ENCODE results near the gene KIAA0513.

Gene KIAA0513

GRCh38 chr16:85104821-85105391 is 77.3 kb downstream of the KIAA0513 start:
- TF ChIP-seq EZH2phosphoT487 (IDR thresholded peaks at IDR 0.05; ENCODE audit: borderline replicate concordance) = no peak
- TF ChIP-seq CTCF (conservative IDR thresholded peaks at IDR 0.05; ENCODE audit: low read length) = no peak
- H3K36me3 ChIP-seq (ENCODE audit: insufficient read depth, low read length) = no peaks in the 10 kb centered on the region
- H2AFZ ChIP-seq (ENCODE audit: low read length) = peak overlapping the region; percentile 97
- H3K4me2 ChIP-seq (ENCODE audit: low read depth, low read length, poor library complexity, severe bottlenecking) = peak overlapping the region; percentile 44
- H3K79me2 ChIP-seq (ENCODE audit: insufficient read depth, low read length) = no peaks in the 10 kb centered on the region
- no peaks in the 10 kb centered on the region for H3K27me3 ChIP-seq (ENCODE audit: insufficient read depth, low read length, poor library complexity, severe bottlenecking)
- H3K4me1 ChIP-seq (ENCODE audit: insufficient read depth, low read length, poor library complexity, severe bottlenecking) = peaks cover 15% of the 10 kb centered on the region
- H4K20me1 ChIP-seq (ENCODE audit: insufficient read depth, low read length, poor library complexity, severe bottlenecking) = no peaks in the 10 kb centered on the region
- H3K9ac ChIP-seq (ENCODE audit: low read depth, low read length, poor library complexity, severe bottlenecking) = peak overlapping the region; percentile 42
- H3K4me3 ChIP-seq (ENCODE audit: low read length, poor library complexity, severe bottlenecking) = peak overlapping the region; percentile 13
- no peaks in the 10 kb centered on the region for H3F3A ChIP-seq (ENCODE audit: low read depth)
- no peaks in the 10 kb centered on the region for H3K9me3 ChIP-seq (ENCODE audit: insufficient read depth, low read depth, low read length)
- no peaks in the 10 kb centered on the region for H3K9me2 ChIP-seq (replicated peaks; ENCODE audit: low read depth, low read length)

- H3K36me3 ChIP-seq (ENCODE audit: insufficient read depth, low read length) = no peaks in the 10 kb centered on the region
- H4K20me1 ChIP-seq (ENCODE audit: insufficient read depth, low read length, poor library complexity, severe bottlenecking) = no peaks in the 10 kb centered on the region
- H2AFZ ChIP-seq (ENCODE audit: low read length) = no peak overlapping the region
- peaks cover 15% of the 10 kb centered on the region for H3K4me1 ChIP-seq (ENCODE audit: insufficient read depth, low read length, poor library complexity, severe bottlenecking)
- no peaks in the 10 kb centered on the region for H3K9me3 ChIP-seq (ENCODE audit: insufficient read depth, low read depth, low read length)
- TF ChIP-seq CTCF (conservative IDR thresholded peaks at IDR 0.05; ENCODE audit: low read length) (no peak), EZH2phosphoT487 (IDR thresholded peaks at IDR 0.05; ENCODE audit: borderline replicate concordance) (no peak)
- no peak overlapping the region for H3K4me3 ChIP-seq (ENCODE audit: low read length, poor library complexity, severe bottlenecking)
- H3F3A ChIP-seq (ENCODE audit: low read depth) = no peaks in the 10 kb centered on the region
- H3K9ac ChIP-seq (ENCODE audit: low read depth, low read length, poor library complexity, severe bottlenecking) = peak overlapping the region; percentile 42
- no peaks in the 10 kb centered on the region for H3K27me3 ChIP-seq (ENCODE audit: insufficient read depth, low read length, poor library complexity, severe bottlenecking)
- no peaks in the 10 kb centered on the region for H3K79me2 ChIP-seq (ENCODE audit: insufficient read depth, low read length)
- H3K4me2 ChIP-seq (ENCODE audit: low read depth, low read length, poor library complexity, severe bottlenecking) = peak overlapping the region; percentile 44
- no peaks in the 10 kb centered on the region for H3K9me2 ChIP-seq (replicated peaks; ENCODE audit: low read depth, low read length)
Measured at GRCh38 chr16:85105475-85105874, 77.9 kb downstream of the KIAA0513 start.

GRCh38 chr16:85107083-85107482 is 79.5 kb downstream of the KIAA0513 start:
- H3K27me3 ChIP-seq (ENCODE audit: insufficient read depth, low read length, poor library complexity, severe bottlenecking) = no peaks in the 10 kb centered on the region
- H3K36me3 ChIP-seq (ENCODE audit: insufficient read depth, low read length) = no peaks in the 10 kb centered on the region
- no peaks in the 10 kb centered on the region for H3K9me3 ChIP-seq (ENCODE audit: insufficient read depth, low read depth, low read length)
- H3F3A ChIP-seq (ENCODE audit: low read depth) = no peaks in the 10 kb centered on the region
- no peak overlapping the region for H3K4me3 ChIP-seq (ENCODE audit: low read length, poor library complexity, severe bottlenecking)
- H3K79me2 ChIP-seq (ENCODE audit: insufficient read depth, low read length) = no peaks in the 10 kb centered on the region
- H4K20me1 ChIP-seq (ENCODE audit: insufficient read depth, low read length, poor library complexity, severe bottlenecking) = no peaks in the 10 kb centered on the region
- H2AFZ ChIP-seq (ENCODE audit: low read length) = no peak overlapping the region
- H3K9me2 ChIP-seq (replicated peaks; ENCODE audit: low read depth, low read length) = no peaks in the 10 kb centered on the region
- H3K4me2 ChIP-seq (ENCODE audit: low read depth, low read length, poor library complexity, severe bottlenecking) = no peak overlapping the region
- H3K4me1 ChIP-seq (ENCODE audit: insufficient read depth, low read length, poor library complexity, severe bottlenecking) = peaks cover 15% of the 10 kb centered on the region
- no peak for TF ChIP-seq EZH2phosphoT487 (IDR thresholded peaks at IDR 0.05; ENCODE audit: borderline replicate concordance)
- H3K9ac ChIP-seq (ENCODE audit: low read depth, low read length, poor library complexity, severe bottlenecking) = no peak overlapping the region

GRCh38 chr16:85107532-85107931 is 79.9 kb downstream of the KIAA0513 start:
- peaks cover 15% of the 10 kb centered on the region for H3K4me1 ChIP-seq (ENCODE audit: insufficient read depth, low read length, poor library complexity, severe bottlenecking)
- H2AFZ ChIP-seq (ENCODE audit: low read length) = no peak overlapping the region
- no peaks in the 10 kb centered on the region for H3K9me3 ChIP-seq (ENCODE audit: insufficient read depth, low read depth, low read length)
- H4K20me1 ChIP-seq (ENCODE audit: insufficient read depth, low read length, poor library complexity, severe bottlenecking) = no peaks in the 10 kb centered on the region
- no peaks in the 10 kb centered on the region for H3K36me3 ChIP-seq (ENCODE audit: insufficient read depth, low read length)
- H3K9me2 ChIP-seq (replicated peaks; ENCODE audit: low read depth, low read length) = no peaks in the 10 kb centered on the region
- no peak overlapping the region for H3K4me3 ChIP-seq (ENCODE audit: low read length, poor library complexity, severe bottlenecking)
- no peaks in the 10 kb centered on the region for H3K27me3 ChIP-seq (ENCODE audit: insufficient read depth, low read length, poor library complexity, severe bottlenecking)
- H3K4me2 ChIP-seq (ENCODE audit: low read depth, low read length, poor library complexity, severe bottlenecking) = no peak overlapping the region
- TF ChIP-seq CTCF (conservative IDR thresholded peaks at IDR 0.05; ENCODE audit: low read length) (no peak), EZH2phosphoT487 (IDR thresholded peaks at IDR 0.05; ENCODE audit: borderline replicate concordance) (no peak)
- no peak overlapping the region for H3K9ac ChIP-seq (ENCODE audit: low read depth, low read length, poor library complexity, severe bottlenecking)
- no peaks in the 10 kb centered on the region for H3F3A ChIP-seq (ENCODE audit: low read depth)
- H3K79me2 ChIP-seq (ENCODE audit: insufficient read depth, low read length) = no peaks in the 10 kb centered on the region
